IPS-20b (cell line): ENCODE data around the gene YAP1.
"Not testable (repeated sequence)": the region's sequence is repeated elsewhere in the genome, so short reads cannot be mapped to it uniquely, and the experiment has no call there.

Source experiments
- H3K27ac ChIP-seq: one replicate; pipeline ENCODE4 v1.5.1; 2013; ENCODE audit warnings: low read length
- H3K27me3 ChIP-seq: 2 replicates; pipeline ENCODE4 v1.6.1; 2013; ENCODE audit warnings: mild to moderate bottlenecking, low read length, inconsistent platforms; ENCODE audit not compliant: insufficient read depth
- H3K36me3 ChIP-seq: 2 replicates; pipeline ENCODE4 v1.6.1; 2013; ENCODE audit warnings: low read depth, mild to moderate bottlenecking, inconsistent platforms, low read length, moderate library complexity; ENCODE audit not compliant: insufficient read depth
- H3K4me1 ChIP-seq: 2 replicates; pipeline ENCODE4 v1.6.1; 2013; ENCODE audit warnings: mild to moderate bottlenecking, control low read depth, inconsistent platforms, low read length, moderate library complexity; ENCODE audit not compliant: insufficient read depth
- H3K4me3 ChIP-seq: 2 replicates; pipeline ENCODE4 v1.5.1; 2013; ENCODE audit warnings: mild to moderate bottlenecking, low read length, inconsistent platforms
- H3K9ac ChIP-seq: 2 replicates; pipeline ENCODE4 v1.6.1; 2013; ENCODE audit warnings: low read depth, mild to moderate bottlenecking, inconsistent platforms, low read length, moderate library complexity
- H3K9me3 ChIP-seq: 2 replicates; pipeline ENCODE4 v1.6.1; 2013; ENCODE audit warnings: mild to moderate bottlenecking, low read depth, low read length, inconsistent platforms; ENCODE audit not compliant: insufficient read depth

YAP1 gene

DNA sequence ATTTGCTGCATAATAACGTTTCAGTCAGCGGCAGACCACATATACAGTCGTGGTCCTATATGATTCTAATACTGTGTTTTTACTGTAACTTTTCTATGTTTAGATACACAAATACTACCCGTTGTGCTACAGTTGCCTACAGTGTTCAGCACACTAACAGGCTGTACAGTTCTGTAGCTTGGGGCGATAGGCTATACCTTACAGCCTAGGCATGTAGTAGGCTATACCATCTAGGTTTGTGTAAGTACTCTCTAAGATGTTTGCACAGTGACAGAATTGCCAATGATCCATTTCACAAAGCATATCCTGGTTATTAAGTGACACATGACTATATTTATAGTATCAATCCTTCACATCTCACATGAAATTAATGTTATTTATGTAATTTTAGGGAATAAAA lies 78.2 kb downstream of the YAP1 start:
- peaks cover 25% of the 10 kb centered on the region; the same call in 1 of the 2 replicates for H3K4me1 ChIP-seq

GRCh38 chr11:102191832-102192231 lies 81.6 kb downstream of the YAP1 start:
- no peaks in the 10 kb centered on the region for H3K27me3 ChIP-seq
- H3K4me1 ChIP-seq = peaks cover 14% of the 10 kb centered on the region; the same call in 1 of the 2 replicates
- H3K27ac ChIP-seq = no peak overlapping the region
- H3K9ac ChIP-seq = no peak overlapping the region
- no peak overlapping the region for H3K4me3 ChIP-seq
- H3K9me3 ChIP-seq = no peaks in the 10 kb centered on the region
- H3K36me3 ChIP-seq = no peaks in the 10 kb centered on the region

More for the DNA sequence above, 78.2 kb downstream of the YAP1 start:
- Histone ChIP-seq H3K36me3 (peaks cover 7% of the 10 kb centered on the region), H3K4me3 (no peak overlapping the region), H3K27me3 (no peaks in the 10 kb centered on the region), H3K27ac (no peak overlapping the region), H3K9me3 (no peaks in the 10 kb centered on the region), H3K9ac (no peak overlapping the region)

DNA sequence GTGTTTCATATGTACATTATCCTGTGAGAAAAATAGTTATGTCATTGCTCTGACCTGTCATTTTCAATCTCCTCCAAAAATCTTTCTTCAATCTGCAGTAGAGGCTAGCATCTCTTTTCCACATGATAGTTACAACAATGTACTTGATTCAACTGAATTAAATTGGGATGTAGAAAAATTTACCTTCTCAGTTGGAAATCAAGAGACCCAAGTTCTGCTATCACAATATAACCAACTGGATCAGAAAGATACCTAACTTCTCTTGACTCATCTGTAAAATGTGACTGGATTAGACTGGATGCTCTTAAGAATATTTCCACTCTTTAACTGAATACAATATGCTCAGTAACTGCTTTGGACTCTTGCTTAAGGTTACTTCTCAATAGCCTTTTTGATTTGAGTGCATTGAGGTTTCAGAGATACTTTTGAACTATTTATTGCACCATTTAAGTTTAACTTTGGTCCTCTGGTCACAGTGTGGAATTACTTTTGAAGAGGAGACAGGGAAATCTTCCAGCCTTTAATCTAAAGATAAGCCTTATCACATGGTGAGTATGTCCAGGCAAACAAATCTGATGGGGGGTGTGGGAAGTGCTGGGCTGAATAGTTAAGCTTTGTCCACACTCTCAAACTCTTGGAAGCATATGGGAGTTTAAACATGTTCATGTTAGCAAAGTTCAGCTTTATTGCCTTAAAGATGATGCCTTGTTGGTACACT lies 82.3 kb downstream of the YAP1 start:
- peaks cover 16% of the 10 kb centered on the region; the same call in 1 of the 2 replicates for H3K4me1 ChIP-seq
- no peaks in the 10 kb centered on the region for H3K27me3 ChIP-seq
- H3K9me3 ChIP-seq = no peaks in the 10 kb centered on the region
- H3K27ac ChIP-seq = no peak overlapping the region
- H3K4me3 ChIP-seq = no peak overlapping the region
- no peaks in the 10 kb centered on the region for H3K36me3 ChIP-seq
- H3K9ac ChIP-seq = no peak overlapping the region

DNA sequence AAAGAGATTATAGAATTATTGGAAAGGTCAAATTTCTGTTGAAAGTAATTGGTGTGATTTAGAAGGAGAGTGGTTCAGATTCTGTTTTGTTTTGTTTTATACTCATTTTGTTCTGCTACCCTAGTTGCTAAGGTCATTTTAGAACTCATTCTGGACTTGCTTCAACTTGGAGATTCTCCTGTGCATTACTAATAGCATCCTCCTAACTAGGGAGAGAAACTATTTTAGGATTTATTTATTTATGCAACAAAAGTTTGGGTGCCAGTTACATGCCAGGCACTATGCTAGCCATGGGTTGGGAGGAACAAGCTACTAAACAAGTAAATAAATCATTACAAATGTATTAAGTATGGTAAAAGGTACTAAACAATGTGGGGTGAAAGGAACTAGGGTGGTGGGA lies 84.0 kb downstream of the YAP1 start:
- Histone ChIP-seq H3K9me3 (no peaks in the 10 kb centered on the region), H3K27ac (no peak overlapping the region), H3K36me3 (no peaks in the 10 kb centered on the region), H3K4me1 (peaks cover 30% of the 10 kb centered on the region), H3K27me3 (no peaks in the 10 kb centered on the region), H3K9ac (no peak overlapping the region), H3K4me3 (no peak overlapping the region)

- no peak overlapping the region for H3K4me3 ChIP-seq
- H3K27me3 ChIP-seq = no peaks in the 10 kb centered on the region
- H3K9me3 ChIP-seq = no peaks in the 10 kb centered on the region
- no peak overlapping the region for H3K9ac ChIP-seq
- no peak overlapping the region for H3K27ac ChIP-seq
- no peaks in the 10 kb centered on the region for H3K36me3 ChIP-seq
- H3K4me1 ChIP-seq = peaks cover 36% of the 10 kb centered on the region
Observed at GRCh38 chr11:102194990-102195389, 84.7 kb downstream of the YAP1 start.

DNA sequence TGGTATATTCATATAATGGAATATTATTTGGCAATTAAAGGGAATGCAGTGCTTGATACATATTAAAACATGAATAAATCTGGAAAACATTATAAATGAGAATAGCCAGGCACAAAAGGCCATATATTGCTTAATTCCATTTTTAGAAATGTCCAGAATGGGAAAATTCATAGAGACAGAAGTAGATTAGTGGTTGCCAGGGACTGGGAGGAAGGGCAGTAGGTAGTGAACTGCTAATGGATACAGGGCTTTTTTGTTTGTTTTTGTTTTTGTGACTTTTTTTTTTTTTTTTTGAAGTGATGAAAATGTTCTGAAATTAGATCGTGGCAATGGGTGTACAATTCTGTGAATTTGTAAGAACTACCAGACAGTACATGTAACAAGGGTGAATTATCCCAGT lies 86.1 kb downstream of the YAP1 start:
- no peak overlapping the region for H3K9ac ChIP-seq
- no peak overlapping the region for H3K4me3 ChIP-seq
- H3K4me1 ChIP-seq = peaks cover 44% of the 10 kb centered on the region
- no peak overlapping the region for H3K27ac ChIP-seq
- no peaks in the 10 kb centered on the region for H3K9me3 ChIP-seq
- H3K36me3 ChIP-seq = no peaks in the 10 kb centered on the region
- H3K27me3 ChIP-seq = no peaks in the 10 kb centered on the region

- H3K27ac ChIP-seq = peak overlapping the region; percentile 52
- H3K9ac ChIP-seq = peak overlapping the region; percentile 56; the same call in 1 of the 2 replicates
- no peaks in the 10 kb centered on the region for H3K27me3 ChIP-seq
- H3K4me3 ChIP-seq = peak overlapping the region; percentile 36; the same call in 1 of the 2 replicates
- peaks cover 47% of the 10 kb centered on the region for H3K4me1 ChIP-seq
- no peaks in the 10 kb centered on the region for H3K9me3 ChIP-seq
- no peaks in the 10 kb centered on the region for H3K36me3 ChIP-seq
Observed at GRCh38 chr11:102196816-102197215, 86.6 kb downstream of the YAP1 start.

DNA sequence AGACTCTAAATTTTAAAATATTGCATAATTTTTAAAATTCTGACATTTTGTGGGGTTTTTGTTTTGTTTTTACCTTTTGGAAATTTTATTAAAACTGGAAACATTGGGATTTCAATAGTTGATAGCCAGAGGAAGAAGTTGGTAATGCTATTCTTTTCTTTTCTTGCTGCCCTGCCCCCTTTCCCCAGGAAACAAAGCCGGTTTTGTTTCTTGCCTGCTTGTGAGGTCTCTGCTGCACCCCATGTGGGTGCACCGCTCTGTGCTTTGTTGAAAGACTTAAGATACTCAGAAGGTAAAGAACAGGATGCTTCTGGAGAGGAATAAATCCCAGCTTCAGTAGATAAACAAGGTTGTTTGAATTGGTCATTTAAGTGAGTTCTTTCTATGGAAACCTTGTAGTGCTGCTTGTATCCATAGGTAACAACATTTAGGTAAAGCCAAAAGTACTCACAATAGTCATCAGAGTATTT lies 87.5 kb downstream of the YAP1 start:
- Histone ChIP-seq H3K27me3 (no peaks in the 10 kb centered on the region), H3K4me3 (peak overlapping the region; percentile 42; the same call in 1 of the 2 replicates), H3K4me1 (peaks cover 52% of the 10 kb centered on the region), H3K36me3 (no peaks in the 10 kb centered on the region), H3K9me3 (no peaks in the 10 kb centered on the region), H3K27ac (peak overlapping the region; percentile 68), H3K9ac (peak overlapping the region; percentile 56; the same call in 1 of the 2 replicates)

GRCh38 chr11:102199673-102200072 lies 89.4 kb downstream of the YAP1 start:
- H3K9ac ChIP-seq = no peak overlapping the region
- H3K27me3 ChIP-seq = no peaks in the 10 kb centered on the region
- H3K4me1 ChIP-seq = peaks cover 69% of the 10 kb centered on the region
- no peak overlapping the region for H3K27ac ChIP-seq
- no peak overlapping the region for H3K4me3 ChIP-seq
- H3K36me3 ChIP-seq = no peaks in the 10 kb centered on the region
- H3K9me3 ChIP-seq = no peaks in the 10 kb centered on the region

DNA sequence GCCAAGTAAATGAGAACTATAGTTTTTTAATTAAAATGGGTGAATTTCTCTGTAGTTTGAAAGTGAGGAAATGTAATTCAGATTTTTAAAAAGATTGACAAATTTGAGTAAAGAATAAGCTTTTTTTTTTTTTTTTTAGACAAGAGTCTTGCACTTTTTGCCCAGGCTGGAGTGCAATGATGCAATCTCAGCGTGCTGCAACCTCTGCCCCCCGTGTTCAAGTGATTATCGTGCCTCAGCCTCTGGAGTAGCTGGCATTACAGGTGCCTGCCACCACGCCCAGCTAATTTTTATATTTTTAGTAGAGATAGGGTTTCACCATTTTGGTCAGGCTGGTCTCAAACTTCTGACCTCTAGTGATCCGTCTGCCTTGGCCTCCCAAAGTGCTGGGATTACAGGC lies 90.1 kb downstream of the YAP1 start:
- H3K4me1 ChIP-seq = peaks cover 74% of the 10 kb centered on the region
- H3K9me3 ChIP-seq, H3K9ac ChIP-seq, H3K4me3 ChIP-seq, H3K36me3 ChIP-seq, H3K27me3 ChIP-seq, H3K27ac ChIP-seq: not testable (repeated sequence)

DNA sequence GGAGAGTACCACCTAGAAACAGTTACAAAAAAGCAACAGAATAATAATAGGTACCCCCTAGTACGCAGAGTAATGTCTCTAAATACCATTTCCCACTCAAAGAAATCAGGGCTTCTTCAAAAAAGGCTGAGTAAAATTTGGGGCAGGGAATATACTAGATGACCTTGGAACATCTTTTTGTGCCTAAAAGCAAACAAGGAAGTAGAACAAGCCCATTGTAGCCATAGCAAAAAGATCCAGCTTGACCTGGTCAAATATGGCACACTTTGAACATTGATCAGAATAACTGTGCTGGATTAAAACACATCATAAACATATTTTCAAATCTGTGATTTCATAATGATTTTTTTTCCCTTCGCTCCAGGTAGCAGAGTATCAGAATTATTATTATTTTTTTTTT lies 91.5 kb downstream of the YAP1 start:
- no peak overlapping the region; the same call in 1 of the 2 replicates for H3K9ac ChIP-seq
- no peaks in the 10 kb centered on the region for H3K27me3 ChIP-seq
- peaks cover 73% of the 10 kb centered on the region for H3K4me1 ChIP-seq
- no peak overlapping the region; the same call in 1 of the 2 replicates for H3K4me3 ChIP-seq
- no peak overlapping the region for H3K27ac ChIP-seq
- H3K36me3 ChIP-seq = no peaks in the 10 kb centered on the region
- H3K9me3 ChIP-seq = no peaks in the 10 kb centered on the region

DNA sequence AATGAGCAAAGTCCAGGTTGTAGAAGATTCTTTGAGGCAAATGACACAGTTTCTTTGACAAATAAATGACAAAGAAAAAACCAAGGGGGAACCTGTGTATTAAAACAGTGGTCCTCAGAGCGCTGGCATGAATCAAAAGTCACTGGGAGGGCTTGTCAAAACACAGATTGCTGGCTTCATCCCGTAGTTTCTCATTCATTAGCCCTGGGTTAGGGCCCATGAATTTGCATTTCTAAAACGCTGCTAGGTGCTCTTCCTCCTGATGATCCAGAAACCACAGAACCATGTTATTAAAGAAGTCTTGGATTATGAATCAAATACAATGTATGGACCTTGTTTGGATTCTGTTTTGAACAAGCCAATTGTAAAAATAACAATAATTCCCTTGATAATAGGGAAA lies 92.7 kb downstream of the YAP1 start:
- no peak overlapping the region for H3K27ac ChIP-seq
- no peak overlapping the region for H3K9ac ChIP-seq
- H3K4me1 ChIP-seq = peaks cover 70% of the 10 kb centered on the region
- H3K9me3 ChIP-seq = no peaks in the 10 kb centered on the region
- H3K27me3 ChIP-seq = no peaks in the 10 kb centered on the region
- no peaks in the 10 kb centered on the region for H3K36me3 ChIP-seq
- H3K4me3 ChIP-seq = no peak overlapping the region; the same call in 1 of the 2 replicates
